ENCODE results near the gene CBX1.
A peak's percentile ranks its signal among the peaks of the same experiment; 100 is the strongest.

Gene CBX1

DNA sequence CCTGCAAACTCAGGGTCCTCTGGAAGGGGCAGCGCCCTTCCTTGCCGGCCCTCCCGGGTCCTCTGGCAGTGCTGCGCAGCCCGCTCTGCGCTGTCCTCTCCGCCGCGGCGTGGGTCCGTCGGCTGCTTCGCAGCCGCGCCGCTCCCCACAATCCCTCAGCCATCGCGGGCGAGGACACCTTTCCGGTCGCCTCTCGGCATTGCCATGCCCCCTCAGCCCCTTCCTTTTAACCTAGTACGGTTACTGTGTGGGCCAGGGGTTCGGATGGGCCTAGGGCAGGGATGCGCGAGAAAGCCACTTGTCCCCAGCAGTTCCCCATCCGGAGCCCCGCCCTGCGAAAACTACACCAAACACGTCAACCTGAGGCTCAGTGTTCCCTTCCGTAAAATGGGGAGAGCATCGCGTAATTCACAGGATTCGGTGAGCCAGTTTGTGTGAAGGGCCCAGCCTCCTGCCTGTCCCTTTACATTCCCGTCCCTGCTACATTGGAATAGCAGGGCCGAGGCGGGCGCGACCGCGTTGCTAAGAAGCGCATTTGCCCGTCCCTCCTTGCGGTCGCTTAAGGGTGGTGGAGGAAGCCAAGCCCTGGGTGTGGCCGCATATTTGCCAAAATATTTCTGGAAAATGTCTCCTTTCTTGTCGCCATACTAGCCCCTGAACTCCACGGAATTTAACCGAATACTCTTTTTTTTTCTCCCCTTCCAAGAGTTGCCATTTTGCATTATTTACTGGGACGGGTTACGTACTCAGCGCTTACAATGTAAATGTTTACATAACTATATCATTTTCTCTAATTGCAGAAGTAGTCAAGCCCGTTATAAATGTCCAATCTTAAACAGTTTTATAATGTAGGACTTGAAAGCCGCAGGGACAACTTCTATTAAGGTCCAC, 76.9 kb downstream of the CBX1 start:
- peaks cover 31 to 62% (median 55%) of the 10 kb centered on the region in 11 experiments for H3K27me3 ChIP-seq
- peak overlapping the region in 9 of 11 experiments; percentile 37 to 65 (median 54); a peak in 17 of 22 replicates for H3K9ac ChIP-seq
- H3K4me2 ChIP-seq: peak overlapping the region; percentile 87 to 100 (median 95)
- no peak for TF ChIP-seq Cebpa-rat (IDR thresholded peaks at IDR 0.05)
- no peaks in the 10 kb centered on the region for H3K36me3 ChIP-seq
- peaks cover 26 to 43% (median 33%) of the 10 kb centered on the region in 10 experiments for H3K4me1 ChIP-seq
- peaks cover 0 to 29% (median 13%) of the 10 kb centered on the region in 11 experiments; a peak in 9 of 22 replicates for H4K20me1 ChIP-seq
- H3K27ac ChIP-seq: peak overlapping the region in 4 of 11 experiments; percentile 25 to 68 (median 46); a peak in 7 of 22 replicates
- peak overlapping the region; percentile 35 to 66 (median 57); a peak in 19 of 20 replicates for H3K4me3 ChIP-seq
- H3K9me3 ChIP-seq (replicated peaks in 1 of 11): no peaks in the 10 kb centered on the region

DNA sequence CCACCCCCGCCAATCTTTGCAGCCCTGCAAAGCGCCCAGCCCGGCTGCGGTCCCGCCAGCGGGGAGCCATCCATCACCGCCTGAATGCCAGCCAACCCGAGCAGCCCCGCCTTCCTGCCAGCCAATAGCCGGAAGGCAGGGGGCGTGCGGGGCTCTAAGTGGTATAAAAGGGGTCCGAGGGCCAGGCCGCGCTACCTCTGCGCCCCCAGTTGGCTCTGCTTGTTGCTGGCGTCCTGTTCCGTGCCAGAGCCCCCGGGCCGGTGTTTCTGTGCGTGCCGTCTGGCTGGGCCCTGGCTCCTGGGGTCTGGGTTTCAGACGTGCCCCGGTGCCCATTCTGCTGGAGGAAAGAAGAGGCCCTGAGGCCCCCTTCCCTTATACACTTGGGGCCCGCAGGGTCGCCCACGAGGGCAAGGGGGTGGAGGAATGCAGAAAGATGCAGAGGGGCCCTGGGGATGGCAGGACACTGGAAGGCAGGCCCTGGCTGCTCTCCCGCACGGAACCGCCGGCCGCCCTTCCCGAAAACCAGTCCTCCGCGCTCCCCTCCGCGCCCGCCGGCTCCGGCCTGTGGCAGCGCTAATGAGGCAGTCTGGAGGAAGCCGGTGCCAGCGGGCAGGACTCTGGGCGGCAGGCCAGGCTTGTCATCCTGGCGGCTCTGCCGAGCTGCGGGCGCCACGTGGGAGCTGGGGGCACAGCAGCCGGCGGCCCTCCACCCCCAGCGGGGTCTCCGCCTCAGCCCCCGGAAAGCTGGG, 77.7 kb downstream of the CBX1 start:
- Histone ChIP-seq H3K9ac (peak overlapping the region; percentile 11 to 65 (median 54); a peak in 17 of 22 replicates), H3K9me3 (replicated peaks in 1 of 11) (no peaks in the 10 kb centered on the region), H3K36me3 (no peaks in the 10 kb centered on the region), H3K4me2 (peak overlapping the region; percentile 87 to 100 (median 95)), H4K20me1 (peaks cover 0 to 29% (median 13%) of the 10 kb centered on the region in 11 experiments; a peak in 9 of 22 replicates), H3K4me3 (peak overlapping the region; percentile 35 to 66 (median 57)), H3K27ac (peak overlapping the region in 5 of 11 experiments; percentile 11 to 68 (median 42); a peak in 7 of 22 replicates), H3K4me1 (peaks cover 26 to 43% (median 33%) of the 10 kb centered on the region in 10 experiments), H3K27me3 (peaks cover 31 to 69% (median 59%) of the 10 kb centered on the region in 11 experiments)
- no peak for TF ChIP-seq Cebpa-rat (IDR thresholded peaks at IDR 0.05)

DNA sequence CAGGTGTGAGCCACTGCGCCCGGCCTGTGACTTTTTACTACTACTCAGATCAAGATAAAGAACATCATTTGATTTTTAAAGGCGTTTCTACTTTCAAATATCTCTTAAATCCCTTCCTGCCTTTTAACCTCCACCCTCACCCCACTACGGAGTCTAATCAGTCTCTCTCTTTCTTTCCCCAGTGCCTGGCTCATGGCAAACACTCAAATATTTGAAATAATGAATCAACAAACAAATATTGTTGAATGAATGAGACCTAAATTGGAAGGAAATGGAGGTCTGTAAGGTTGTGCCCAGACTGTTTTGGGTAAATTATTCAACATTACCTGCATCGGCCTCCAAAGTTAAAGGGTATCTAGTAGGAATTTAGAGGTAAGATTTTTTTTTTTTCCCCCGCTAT, 78.4 kb downstream of the CBX1 start:
- Histone ChIP-seq H3K4me1 (peaks cover 26 to 46% (median 34%) of the 10 kb centered on the region in 10 experiments), H3K4me3 (peak overlapping the region in 6 of 10 experiments; percentile 57 to 66 (median 58); a peak in 11 of 20 replicates), H3K27me3 (peaks cover 31 to 69% (median 59%) of the 10 kb centered on the region in 11 experiments), H3K9ac (no peak overlapping the region; a peak in 2 of 22 replicates), H4K20me1 (peaks cover 0 to 29% (median 13%) of the 10 kb centered on the region in 11 experiments; a peak in 9 of 22 replicates), H3K36me3 (no peaks in the 10 kb centered on the region), H3K27ac (no peak overlapping the region), H3K9me3 (replicated peaks in 1 of 11) (no peaks in the 10 kb centered on the region), H3K4me2 (peak overlapping the region; percentile 87 to 100 (median 95); a peak in 21 of 22 replicates)
- no peak for TF ChIP-seq Cebpa-rat (IDR thresholded peaks at IDR 0.05)

DNA sequence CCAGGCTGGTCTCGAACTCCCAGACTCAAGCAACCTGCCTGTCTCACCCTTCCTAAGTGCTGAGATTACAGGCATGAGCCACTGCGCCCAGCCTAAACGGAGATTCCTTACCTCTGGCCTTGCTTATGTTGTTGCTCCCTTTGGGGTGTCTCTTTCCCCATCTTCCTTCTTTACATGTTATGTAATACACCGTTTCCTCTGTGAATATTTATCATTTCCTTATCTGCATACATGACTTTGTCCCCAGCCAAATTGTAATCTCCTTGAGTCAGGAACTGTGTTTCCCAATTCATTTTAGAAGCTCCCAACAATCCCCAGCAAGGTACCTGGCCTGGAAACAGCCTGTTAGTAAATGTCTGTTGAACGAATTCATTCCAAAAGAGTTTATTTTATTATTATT, 79.3 kb downstream of the CBX1 start:
- H3K9ac ChIP-seq: no peak overlapping the region
- no peaks in the 10 kb centered on the region for H3K9me3 ChIP-seq (replicated peaks in 1 of 11)
- peaks cover 31 to 69% (median 59%) of the 10 kb centered on the region in 11 experiments for H3K27me3 ChIP-seq
- H3K36me3 ChIP-seq: no peaks in the 10 kb centered on the region
- no peak overlapping the region for H3K27ac ChIP-seq
- no peak overlapping the region for H3K4me3 ChIP-seq
- peaks cover 0 to 29% (median 13%) of the 10 kb centered on the region in 11 experiments; a peak in 9 of 22 replicates for H4K20me1 ChIP-seq
- peak overlapping the region in 4 of 11 experiments; percentile 22 to 100 (median 47); a peak in 8 of 22 replicates for H3K4me2 ChIP-seq
- peaks cover 32 to 55% (median 41%) of the 10 kb centered on the region in 10 experiments for H3K4me1 ChIP-seq
- no peak for TF ChIP-seq Cebpa-rat (IDR thresholded peaks at IDR 0.05)

Measured in BLaER1 treated with 17β-estradiol and CSF1 and Interleukin-3, amounts not matched to agents 10 nM and 100 nM (cell line).